ENCODE data around the gene PTPRN2. TPM values are rescaled to one million over a fixed set of nuclear protein-coding genes. Genes with fewer than 3 reads are reported as not detected.

PTPRN2 gene
- total and polyA plus RNA-seq, 9 of the 15 experiments (the other 6 are each of a cell fraction or from before 2014, with no cell fraction given), result not detected

- peaks cover 26% of the 10 kb centered on the region for H4K20me1 ChIP-seq (replicated peaks; ENCODE audit: control insufficient read depth, insufficient read depth, low read length)
- no peaks in the 10 kb centered on the region for H3K9me1 ChIP-seq (ENCODE audit: control insufficient read depth, insufficient read depth, low read length)
- H3K4me3 ChIP-seq, result no peak overlapping the region
- no peak overlapping the region for H3K9ac ChIP-seq (ENCODE audit: insufficient read depth in 1 of 2, low read depth in 2 of 2, low read length in 2 of 2)
- no peak overlapping the region for H3K4me2 ChIP-seq (ENCODE audit: insufficient read depth, low read length)
- no peaks in the 10 kb centered on the region for H3K79me2 ChIP-seq (ENCODE audit: control insufficient read depth, insufficient read depth, low read length)
- in situ Hi-C loops (cut with MboI) (no loop called here), intact Hi-C loops (cut with micrococcal nuclease) (no loop called here)
- H3K36me3 ChIP-seq (ENCODE audit: control insufficient read depth, insufficient read depth, low read length), result no peaks in the 10 kb centered on the region
- ATAC-seq (peak; percentile 34; the same call in 2 of the 3 replicates), FAIRE-seq (no peak), DNase-seq (ENCODE audit: extremely low read depth in 1 of 4, low spot score in 3 of 4) (no peak)
- CTCF ChIA-PET (ENCODE audit: low intra/inter-chr PET ratio), result no interaction called here
- no peaks in the 10 kb centered on the region for H3K9me3 ChIP-seq (replicated peaks; ENCODE audit: control insufficient read depth, insufficient read depth, low read depth, low read length)
- H3K27ac ChIP-seq (ENCODE audit: extremely low read depth, low read depth, low read length), result no peak overlapping the region
- TF ChIP-seq SRSF7 (optimal IDR thresholded peaks at IDR 0.05; ENCODE audit: low read depth, low read length) (no peak), TAF15 (IDR thresholded peaks at IDR 0.05; ENCODE audit: low read depth, low read length) (peak; percentile 54; the same call in 1 of the 2 replicates), E2F1 (CRISPR knock-in tag; IDR thresholded peaks at IDR 0.05) (no peak)
- H3K4me1 ChIP-seq (replicated peaks in 1 of 2; ENCODE audit: control insufficient read depth in 2 of 2, insufficient read depth in 2 of 2, low read length in 2 of 2), result peaks cover 0 to 6% of the 10 kb centered on the region in 2 experiments; a peak in 1 of 5 replicates
- peaks cover 22 to 43% of the 10 kb centered on the region in 2 experiments; a peak in 4 of 5 replicates for H3K27me3 ChIP-seq (ENCODE audit: control insufficient read depth in 2 of 2, insufficient read depth in 2 of 2, low read length in 2 of 2)
- no TSS peak for BruUV-seq (replicated peaks)
- POLR2A ChIA-PET, result interaction anchor here (0.6 to 0.9 kb wide), 3 partner anchors 14 to 259 kb away, joined by 3 read pairs; no protein-coding TSS in a partner anchor
- 1% methylated on average over 21 of the region's 21 CpGs for WGBS (ENCODE audit: insufficient coverage, low coverage, missing lambda C conversion rate)
- H2AFZ ChIP-seq (ENCODE audit: low read depth, low read length), result no peak overlapping the region
Observed at GRCh38 chr7:157727964-157728615, 859.5 kb downstream of the PTPRN2 start.
